ENCODE measurements around the gene AKAP13. TPM values are rescaled to one million over a fixed set of nuclear protein-coding genes. Genes with fewer than 3 reads are reported as not detected.
"Not testable (repeated sequence)": the region's sequence is repeated elsewhere in the genome, so short reads cannot be mapped to it uniquely, and the experiment has no call there.

The AKAP13 gene
- total RNA-seq, 4 donors from 2014 or later: 57.3 to 178 (median 81.5) TPM

GRCh38 chr15:85583442-85583841 lies 203.0 kb downstream of the AKAP13 start:
- Histone ChIP-seq H3K4me3 (peak overlapping the region; percentile 1 to 61 (median 36)), H3K36me3 (peaks cover 0 to 55% (median 12%) of the 10 kb centered on the region in 3 donors), H3K9me3 (no peaks in the 10 kb centered on the region), H3K4me1 (peaks cover 26 to 100% (median 53%) of the 10 kb centered on the region in 3 donors), H3K27ac (peak overlapping the region; percentile 78 to 93 (median 90)), H3K27me3 (no peaks in the 10 kb centered on the region)
- WGBS, 2 donors: 31 to 66% methylated on average over 4 of the region's 4 CpGs
- TF ChIP-seq CTCF (IDR thresholded peaks at IDR 0.05) (no peak), POLR2A (IDR thresholded peaks at IDR 0.05) (no peak)
- DNase-seq: no peak
- intact Hi-C loops (cut with DNase I): no loop called here

- no peaks in the 10 kb centered on the region for H3K9me3 ChIP-seq
- peak overlapping the region in 3 of 4 donors; percentile 32 to 61 (median 39) for H3K4me3 ChIP-seq
- H3K4me1 ChIP-seq: peaks cover 31 to 100% (median 58%) of the 10 kb centered on the region in 3 donors
- TF ChIP-seq CTCF (IDR thresholded peaks at IDR 0.05) (no peak), POLR2A (IDR thresholded peaks at IDR 0.05) (peak in 1 of 4 donors; percentile 49)
- H3K36me3 ChIP-seq: peaks cover 0 to 51% (median 12%) of the 10 kb centered on the region in 3 donors
- intact Hi-C loops (cut with DNase I): no loop called here
- WGBS, 2 donors: 0 to 46% methylated on average over 3 of the region's 3 CpGs
- no peaks in the 10 kb centered on the region for H3K27me3 ChIP-seq
- H3K27ac ChIP-seq: peak overlapping the region; percentile 78 to 93 (median 90)
- no peak for DNase-seq
Observed at GRCh38 chr15:85583923-85584390, 203.6 kb downstream of the AKAP13 start.

GRCh38 chr15:85584872-85585271 lies 204.5 kb downstream of the AKAP13 start:
- DNase-seq: no peak
- 49% methylated on average over 4 of the region's 4 CpGs for WGBS, 2 donors
- H3K4me3 ChIP-seq: peak overlapping the region in 3 of 4 donors; percentile 32 to 61 (median 39)
- H3K27me3 ChIP-seq: no peaks in the 10 kb centered on the region
- intact Hi-C loops (cut with DNase I): no loop called here
- TF ChIP-seq CTCF (IDR thresholded peaks at IDR 0.05): no peak
- no peak for TF ChIP-seq POLR2A (IDR thresholded peaks at IDR 0.05)
- peaks cover 30 to 100% (median 63%) of the 10 kb centered on the region in 3 donors for H3K4me1 ChIP-seq
- H3K27ac ChIP-seq: peak overlapping the region in 2 of 4 donors; percentile 89 to 92
- no peaks in the 10 kb centered on the region for H3K9me3 ChIP-seq
- H3K36me3 ChIP-seq: peaks cover 0 to 42% (median 7%) of the 10 kb centered on the region in 3 donors

- H3K4me3 ChIP-seq; intact Hi-C loops (cut with DNase I); H3K9me3 ChIP-seq; DNase-seq; H3K27me3 ChIP-seq: not testable (repeated sequence)
- WGBS, 2 donors: 85 to 90% methylated on average over 5 of the region's 5 CpGs
- peak overlapping the region in 2 of 4 donors; percentile 86 to 92 for H3K27ac ChIP-seq
- H3K4me1 ChIP-seq: peaks cover 26 to 100% (median 62%) of the 10 kb centered on the region in 3 donors
- H3K36me3 ChIP-seq: peaks cover 0 to 28% (median 4%) of the 10 kb centered on the region in 3 donors
Observed at GRCh38 chr15:85586196-85586595, 205.8 kb downstream of the AKAP13 start.

- H3K4me1 ChIP-seq: peaks cover 25 to 100% (median 61%) of the 10 kb centered on the region in 3 donors
- no peak overlapping the region for H3K4me3 ChIP-seq
- peak overlapping the region; percentile 62 to 92 (median 82) for H3K27ac ChIP-seq
- TF ChIP-seq POLR2A (IDR thresholded peaks at IDR 0.05) (no peak), CTCF (IDR thresholded peaks at IDR 0.05) (no peak)
- H3K36me3 ChIP-seq: peaks cover 0 to 19% (median 0%) of the 10 kb centered on the region in 3 donors
- no peaks in the 10 kb centered on the region for H3K27me3 ChIP-seq
- intact Hi-C loops (cut with DNase I): no loop called here
- WGBS, 2 donors: 54 to 82% methylated on average over 9 to 10 of the region's 10 CpGs
- no peaks in the 10 kb centered on the region for H3K9me3 ChIP-seq
- no peak for DNase-seq
Observed at GRCh38 chr15:85587707-85588411, 207.5 kb downstream of the AKAP13 start.

Measured in esophagus squamous epithelium (tissue), 5 donors.